ENCODE results near the gene SIPA1.
"Not testable (repeated sequence)": the region's sequence is repeated elsewhere in the genome, so short reads cannot be mapped to it uniquely, and the experiment has no call there.

SIPA1 gene

GRCh38 chr11:65637032-65637557, 806 bp upstream of the SIPA1 start:
- CTCF ChIA-PET, result interaction anchor here (0.8 to 1.3 kb wide), 2 partner anchors 11 to 74 kb away, joined by 4 read pairs; partner anchors contain the start of gene KAT5
- POLR2A ChIA-PET, result interaction anchor here (0.6 to 2.0 kb wide), 17 partner anchors 8 to 351 kb away, joined by 3 to 15 read pairs (median 4); partner anchors contain the start of genes KAT5, MALAT1, MAP3K11 and MUS81

GRCh38 chr11:65639228-65639597, 1.3 kb downstream of the SIPA1 start:
- DNase-seq (ENCODE audit: extremely low spot score), result not testable (repeated sequence)
- ChIA-PET CTCF (interaction anchor here (1.2 kb wide), 1 partner anchor 13 kb away, joined by 5 read pairs; no protein-coding TSS in a partner anchor), POLR2A (interaction anchor here (1.4 to 2.0 kb wide), 5 partner anchors 13 to 81 kb away, joined by 5 to 9 read pairs (median 7); partner anchors contain the start of genes KAT5, RELA and RNASEH2C)

More at GRCh38 chr11:65637032-65637557, 806 bp upstream of the SIPA1 start:
- TF ChIP-seq NFRKB (IDR thresholded peaks at IDR 0.05) (no peak), SP1 (IDR thresholded peaks at IDR 0.05) (no peak), CTBP1 (IDR thresholded peaks at IDR 0.05; ENCODE audit: borderline replicate concordance) (no peak), SUZ12 (IDR thresholded peaks at IDR 0.05) (no peak), ZNF384 (IDR thresholded peaks at IDR 0.05) (no peak), ELF4 (IDR thresholded peaks at IDR 0.05) (no peak), FOXM1 (IDR thresholded peaks at IDR 0.05; ENCODE audit: borderline replicate concordance) (no peak), PKNOX1 (IDR thresholded peaks at IDR 0.05) (no peak), FOXA1 (IDR thresholded peaks at IDR 0.05) (no peak), HDGF (IDR thresholded peaks at IDR 0.05; ENCODE audit: borderline replicate concordance) (no peak), LEF1 (IDR thresholded peaks at IDR 0.05; ENCODE audit: borderline replicate concordance) (no peak), BHLHE40 (IDR thresholded peaks at IDR 0.05; ENCODE audit: borderline replicate concordance) (no peak), TARDBP (IDR thresholded peaks at IDR 0.05) (no peak)
- no peak for DNase-seq (ENCODE audit: extremely low spot score)

- ChIA-PET POLR2A (interaction anchor here (1.4 to 1.5 kb wide), 2 partner anchors 23 to 80 kb away, joined by 5 read pairs; partner anchors contain the start of genes RELA and RNASEH2C), CTCF (no interaction called here)
- TF ChIP-seq CTBP1 (IDR thresholded peaks at IDR 0.05; ENCODE audit: borderline replicate concordance) (no peak), FOXM1 (IDR thresholded peaks at IDR 0.05; ENCODE audit: borderline replicate concordance) (no peak), NFRKB (IDR thresholded peaks at IDR 0.05) (no peak), SP1 (IDR thresholded peaks at IDR 0.05) (no peak), SUZ12 (IDR thresholded peaks at IDR 0.05) (no peak)
- DNase-seq (ENCODE audit: extremely low spot score), result no peak
Observed at GRCh38 chr11:65639623-65640482, 2.0 kb downstream of the SIPA1 start.

GRCh38 chr11:65640483-65641296, 2.8 kb downstream of the SIPA1 start:
- POLR2A ChIA-PET, result no interaction called here
- TF ChIP-seq ZNF384 (IDR thresholded peaks at IDR 0.05) (no peak), ARNT (IDR thresholded peaks at IDR 0.05) (no peak), HDGF (IDR thresholded peaks at IDR 0.05; ENCODE audit: borderline replicate concordance) (no peak), SUZ12 (IDR thresholded peaks at IDR 0.05) (no peak), NFRKB (IDR thresholded peaks at IDR 0.05) (no peak), TARDBP (IDR thresholded peaks at IDR 0.05) (no peak), PKNOX1 (IDR thresholded peaks at IDR 0.05) (no peak)
- CTCF ChIA-PET, result no interaction called here
- DNase-seq (ENCODE audit: extremely low spot score), result no peak

- TF ChIP-seq PKNOX1 (IDR thresholded peaks at IDR 0.05), result no peak
- no peak for TF ChIP-seq HDGF (IDR thresholded peaks at IDR 0.05; ENCODE audit: borderline replicate concordance)
- TF ChIP-seq ARNT (IDR thresholded peaks at IDR 0.05), result no peak
- TF ChIP-seq ELF4 (IDR thresholded peaks at IDR 0.05), result no peak
- no peak for TF ChIP-seq LEF1 (IDR thresholded peaks at IDR 0.05; ENCODE audit: borderline replicate concordance)
- TF ChIP-seq TARDBP (IDR thresholded peaks at IDR 0.05), result no peak
- TF ChIP-seq FOXK2 (IDR thresholded peaks at IDR 0.05), result no peak
- TF ChIP-seq SP1 (IDR thresholded peaks at IDR 0.05), result no peak
- TF ChIP-seq L3MBTL2 (conservative IDR thresholded peaks at IDR 0.05), result no peak
- no peak for TF ChIP-seq BHLHE40 (IDR thresholded peaks at IDR 0.05; ENCODE audit: borderline replicate concordance)
- no peak for TF ChIP-seq FOXM1 (IDR thresholded peaks at IDR 0.05; ENCODE audit: borderline replicate concordance)
- no peak for TF ChIP-seq ZNF384 (IDR thresholded peaks at IDR 0.05)
- TF ChIP-seq NFRKB (IDR thresholded peaks at IDR 0.05), result no peak
- TF ChIP-seq CTBP1 (IDR thresholded peaks at IDR 0.05; ENCODE audit: borderline replicate concordance), result no peak
- no peak for TF ChIP-seq SUZ12 (IDR thresholded peaks at IDR 0.05)
- DNase-seq (ENCODE audit: extremely low spot score), result no peak
- CTCF ChIA-PET, result no interaction called here
- POLR2A ChIA-PET, result interaction anchor here (1.3 to 1.6 kb wide), 2 partner anchors 12 to 21 kb away, joined by 5 to 6 read pairs; partner anchors contain the start of gene RELA
Observed at GRCh38 chr11:65641297-65642013, 3.6 kb downstream of the SIPA1 start.

Measured in HEK293T (cell line).